Naive thymus-derived CD4-positive, alpha-beta T cell (primary cell): ENCODE data around the gene ADAMTS8. TPM values are rescaled to one million over a fixed set of nuclear protein-coding genes. Genes with fewer than 3 reads are reported as not detected.
A peak's percentile ranks its signal among the peaks of the same experiment; 100 is the strongest.

Experiments
- ATAC-seq: fragments of 150-1000 bp; cut with Tn5 transposase; 2 replicates; pipeline ENCODE4 v1.10.0; 2021; ENCODE audit warnings: mild to moderate bottlenecking, moderate library complexity
- CTCF ChIA-PET: fragments of 350-600 bp; sonication (Branson Sonifier 250); formaldehyde crosslinking; loops from one replicate; lab custom pipeline; 2021; ENCODE audit warnings: antibody characterized with exemption; lab: Charles Lee
- POLR2A ChIA-PET: fragments of 350-600 bp; sonication (Branson Sonifier 250); formaldehyde crosslinking; loops from one replicate; lab custom pipeline; 2021; ENCODE audit warnings: antibody characterized with exemption, inconsistent platforms; lab: Charles Lee
- DNase-seq, 9 donors: peaks; one replicate each; pipeline versions ENCODE4 v3.0.0 to v3.0.0-alpha.2; 2020 to 2022; ENCODE audit warnings: mixed read lengths in 1 of 9
- H3K27ac ChIP-seq: one replicate; pipeline ENCODE4 v1.7.0; 2013; ENCODE audit warnings: mild to moderate bottlenecking, low read depth, low read length, moderate library complexity
- H3K27me3 ChIP-seq, 2 donors: one replicate each; pipeline ENCODE4 v1.7.0; 2013; ENCODE audit warnings: low read length in 2 of 2, mild to moderate bottlenecking in 2 of 2, moderate library complexity in 2 of 2; ENCODE audit not compliant: control insufficient read depth in 2 of 2, insufficient read depth in 2 of 2
- H3K36me3 ChIP-seq, 3 experiments: 1 replicate in 2 of 3; 2 replicates in 1 of 3; pipeline ENCODE4 v1.7.0; 2013; ENCODE audit warnings: low read length in 3 of 3, mild to moderate bottlenecking in 3 of 3, moderate library complexity in 1 of 3; ENCODE audit not compliant: insufficient read depth in 3 of 3, control insufficient read depth in 2 of 3
- H3K4me1 ChIP-seq, 2 donors: one replicate each; pipeline ENCODE4 v1.7.0; 2013; ENCODE audit warnings: low read length in 2 of 2, mild to moderate bottlenecking in 2 of 2, moderate library complexity in 1 of 2; ENCODE audit not compliant: control insufficient read depth in 2 of 2, insufficient read depth in 2 of 2
- H3K4me3 ChIP-seq: 2 replicates; pipeline ENCODE4 v1.7.0; 2013; ENCODE audit warnings: mild to moderate bottlenecking, low read length
- H3K9me3 ChIP-seq, 3 experiments: 1 replicate in 2 of 3; 2 replicates in 1 of 3; pipeline ENCODE4 v1.7.0; 2013; ENCODE audit warnings: low read length in 3 of 3; ENCODE audit not compliant: control insufficient read depth in 2 of 3
- H3K27ac Mint-ChIP-seq, 9 donors: one replicate each; pipeline ENCODE4 v1.8.0; 2020 to 2022; ENCODE audit warnings: mixed read lengths in 9 of 9, mild to moderate bottlenecking in 8 of 9, moderate library complexity in 5 of 9, inconsistent platforms in 2 of 9
- H3K27me3 Mint-ChIP-seq, 5 donors: one replicate each; pipeline ENCODE4 v1.8.0; 2021 to 2022; ENCODE audit warnings: mixed read lengths in 5 of 5, mild to moderate bottlenecking in 1 of 5
- H3K36me3 Mint-ChIP-seq, 5 donors: one replicate each; pipeline ENCODE4 v1.8.0; 2020 to 2022; ENCODE audit warnings: mixed read lengths in 5 of 5, mild to moderate bottlenecking in 3 of 5, inconsistent platforms in 1 of 5
- H3K4me1 Mint-ChIP-seq, 7 donors: one replicate each; pipeline ENCODE4 v1.8.0; 2020 to 2022; ENCODE audit warnings: mixed read lengths in 7 of 7, mild to moderate bottlenecking in 3 of 7, inconsistent platforms in 1 of 7
- H3K4me3 Mint-ChIP-seq, 10 donors: one replicate each; pipeline ENCODE4 v1.8.0; 2020 to 2022; ENCODE audit warnings: mild to moderate bottlenecking in 10 of 10, mixed read lengths in 10 of 10, moderate library complexity in 6 of 10, inconsistent platforms in 2 of 10
- H3K9me3 Mint-ChIP-seq, 11 donors: one replicate each; pipeline ENCODE4 v1.8.0; 2020 to 2022; ENCODE audit warnings: mixed read lengths in 11 of 11, mild to moderate bottlenecking in 4 of 11, inconsistent platforms in 1 of 11, moderate library complexity in 1 of 11
- intact Hi-C, 2 donors: fragments of 100-400 bp; cut with micrococcal nuclease; formaldehyde crosslinking; loops; one replicate each; pipeline ENCODE4 v1.15.1; 2023
- polyA plus RNA-seq, 2 donors: library from polyadenylated mRNA; unstranded; fragments of 300-500 nt; fragmentation: Illumina TruSeq; gene quantifications; one replicate each; pipeline ENCODE4 v1.2.3, GENCODE V29; 2021
- total RNA-seq, 6 experiments: library from RNA in 5 of 6; stranded (reverse) in 5 of 6; gene quantifications; 1 replicate in 5 of 6; 2 replicates in 1 of 6; pipeline ENCODE4 v1.2.3 and lab custom pipeline; 2021 to 2026

ADAMTS8 gene
- total and polyA plus RNA-seq, 7 experiments from 2014 or later = not detected

DNA sequence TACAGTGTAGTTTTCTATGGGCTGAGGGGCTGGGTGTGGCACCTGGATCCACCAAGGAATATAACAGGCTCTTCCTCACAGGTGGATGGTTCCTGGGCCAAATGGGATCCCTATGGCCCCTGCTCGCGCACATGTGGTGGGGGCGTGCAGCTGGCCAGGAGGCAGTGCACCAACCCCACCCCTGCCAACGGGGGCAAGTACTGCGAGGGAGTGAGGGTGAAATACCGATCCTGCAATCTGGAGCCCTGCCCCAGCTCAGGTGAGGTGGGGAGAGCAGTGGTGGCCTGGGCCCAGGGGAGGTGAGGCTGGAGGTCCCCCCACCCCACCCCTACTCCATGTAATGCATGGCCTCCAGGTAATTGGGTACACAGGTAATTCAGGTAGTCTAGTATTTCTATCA is 40.8 kb upstream of the ADAMTS8 start:
- Mint-ChIP-seq H3K27ac (no peak overlapping the region), H3K9me3 (no peaks in the 10 kb centered on the region), H3K4me1 (no peaks in the 10 kb centered on the region), H3K36me3 (no peaks in the 10 kb centered on the region), H3K27me3 (no peaks in the 10 kb centered on the region), H3K4me3 (no peak overlapping the region)
- ATAC-seq (no peak), DNase-seq (peak in 1 of 9 donors; percentile 11)
- Histone ChIP-seq H3K27ac (no peak overlapping the region), H3K4me3 (no peak overlapping the region), H3K9me3 (no peaks in the 10 kb centered on the region), H3K27me3 (no peaks in the 10 kb centered on the region), H3K4me1 (no peaks in the 10 kb centered on the region), H3K36me3 (no peaks in the 10 kb centered on the region)
- ChIA-PET CTCF (no interaction called here), POLR2A (no interaction called here)
- intact Hi-C loops = no loop called here

DNA sequence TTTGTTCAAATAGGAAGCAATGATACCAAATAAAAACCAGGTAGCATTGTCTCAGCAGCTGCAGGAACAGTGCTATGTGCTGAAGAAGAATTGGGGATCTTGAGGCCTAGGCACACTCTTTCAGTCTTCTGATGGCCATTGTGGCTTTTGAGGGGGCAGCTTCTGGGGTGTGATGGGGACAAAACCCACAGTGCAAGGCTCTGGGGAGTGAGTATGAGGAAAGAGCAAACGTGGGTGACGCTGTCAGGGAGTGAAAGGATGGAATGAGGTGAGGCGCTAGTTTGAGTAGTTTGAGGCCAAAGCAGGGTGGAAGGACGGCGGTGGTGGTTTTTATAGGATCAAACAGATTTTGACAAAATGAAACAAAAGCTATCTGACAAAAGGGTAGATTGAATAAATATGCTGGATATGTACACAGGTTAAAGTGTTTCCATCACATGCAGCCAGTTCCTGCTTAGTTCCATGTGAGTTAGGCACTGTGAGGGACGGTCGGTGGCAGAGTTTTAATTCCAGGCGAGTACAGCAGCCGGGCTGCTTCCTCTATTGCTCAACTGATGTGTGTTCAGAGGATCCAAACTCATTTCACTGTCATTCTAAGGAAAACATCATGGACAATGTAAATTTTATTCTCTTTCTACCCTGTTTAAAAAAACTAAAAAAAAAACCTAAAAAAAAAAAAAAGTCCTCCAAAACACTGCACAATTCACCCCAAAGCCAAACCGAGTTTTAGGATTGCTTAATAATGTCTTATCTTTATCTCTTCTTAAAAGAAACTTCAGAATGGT is 38.9 kb upstream of the ADAMTS8 start:
- Mint-ChIP-seq H3K9me3 (no peaks in the 10 kb centered on the region), H3K27me3 (peaks cover 0 to 5% (median under 1%) of the 10 kb centered on the region in 5 donors), H3K4me1 (peaks cover 0 to 1% (median 0%) of the 10 kb centered on the region in 7 donors), H3K36me3 (no peaks in the 10 kb centered on the region), H3K27ac (no peak overlapping the region), H3K4me3 (no peak overlapping the region)
- ChIA-PET CTCF (no interaction called here), POLR2A (no interaction called here)
- no peak overlapping the region for H3K27ac ChIP-seq
- H3K4me3 ChIP-seq = no peak overlapping the region
- no peaks in the 10 kb centered on the region for H3K9me3 ChIP-seq
- no peaks in the 10 kb centered on the region for H3K4me1 ChIP-seq
- no peak for DNase-seq
- no peaks in the 10 kb centered on the region for H3K36me3 ChIP-seq
- ATAC-seq = no peak
- intact Hi-C loops = no loop called here
- no peaks in the 10 kb centered on the region for H3K27me3 ChIP-seq

DNA sequence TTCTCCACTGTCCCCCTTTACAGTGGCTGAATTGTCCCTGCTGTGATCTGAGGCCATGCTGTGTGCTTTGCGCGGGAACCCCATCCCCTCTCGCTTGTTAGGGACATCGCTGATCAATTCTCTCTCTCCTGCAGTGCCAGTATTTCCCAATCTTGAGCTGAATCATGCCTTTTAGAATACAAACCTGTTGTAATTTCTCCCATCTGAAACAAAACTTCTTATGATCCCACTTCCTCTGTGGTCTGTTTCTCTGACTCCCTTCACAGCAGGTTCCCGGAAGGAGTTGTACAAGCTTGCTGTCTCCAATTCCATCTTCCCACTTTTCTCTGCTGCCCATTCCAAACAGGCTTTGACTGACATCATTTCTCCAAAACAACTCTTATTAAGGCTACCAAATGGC is 36.9 kb upstream of the ADAMTS8 start:
- Histone ChIP-seq H3K36me3 (no peaks in the 10 kb centered on the region), H3K4me1 (no peaks in the 10 kb centered on the region), H3K27ac (no peak overlapping the region), H3K27me3 (no peaks in the 10 kb centered on the region), H3K4me3 (no peak overlapping the region), H3K9me3 (no peaks in the 10 kb centered on the region)
- ATAC-seq = no peak
- Mint-ChIP-seq H3K4me3 (no peak overlapping the region), H3K36me3 (no peaks in the 10 kb centered on the region), H3K9me3 (no peaks in the 10 kb centered on the region), H3K27ac (no peak overlapping the region), H3K27me3 (peaks cover 0 to 19% (median 3%) of the 10 kb centered on the region in 5 donors), H3K4me1 (peaks cover 0 to 1% (median 0%) of the 10 kb centered on the region in 7 donors)
- ChIA-PET CTCF (no interaction called here), POLR2A (no interaction called here)
- intact Hi-C loops = no loop called here
- DNase-seq = no peak

DNA sequence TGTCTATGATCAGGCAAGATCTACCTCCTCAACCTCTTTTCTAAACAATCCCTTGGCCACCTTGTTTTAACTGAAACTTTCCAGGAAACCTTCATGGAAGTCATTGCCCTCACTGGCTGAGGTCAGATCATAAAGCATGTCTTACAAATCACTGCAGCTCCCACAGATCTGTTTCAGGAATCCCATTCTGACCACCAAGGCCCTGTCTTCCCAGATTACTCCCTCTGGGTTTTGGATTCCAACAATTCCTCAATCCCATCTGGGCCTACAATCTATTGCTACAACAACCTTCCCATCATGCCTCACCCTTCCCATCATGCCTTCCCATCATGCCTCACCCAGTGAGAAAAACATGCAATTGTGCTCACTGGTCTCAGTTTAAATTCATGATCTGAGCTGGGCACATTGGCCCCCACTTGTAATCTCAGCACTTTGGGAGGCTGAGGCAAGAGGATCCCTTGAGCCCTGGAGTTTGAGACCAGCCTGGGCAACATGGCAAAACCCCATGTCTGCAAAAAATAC is 35.9 kb upstream of the ADAMTS8 start:
- Mint-ChIP-seq H3K36me3 (no peaks in the 10 kb centered on the region), H3K27ac (no peak overlapping the region), H3K4me3 (no peak overlapping the region), H3K27me3 (peaks cover 0 to 24% (median 3%) of the 10 kb centered on the region in 5 donors), H3K9me3 (no peaks in the 10 kb centered on the region), H3K4me1 (peaks cover 0 to 1% (median 0%) of the 10 kb centered on the region in 7 donors)
- ChIA-PET CTCF (no interaction called here), POLR2A (no interaction called here)
- H3K9me3 ChIP-seq = no peaks in the 10 kb centered on the region
- no peak overlapping the region for H3K4me3 ChIP-seq
- no peaks in the 10 kb centered on the region for H3K36me3 ChIP-seq
- intact Hi-C loops = no loop called here
- no peak for ATAC-seq
- H3K27ac ChIP-seq = no peak overlapping the region
- DNase-seq = no peak
- H3K4me1 ChIP-seq = no peaks in the 10 kb centered on the region
- no peaks in the 10 kb centered on the region for H3K27me3 ChIP-seq

DNA sequence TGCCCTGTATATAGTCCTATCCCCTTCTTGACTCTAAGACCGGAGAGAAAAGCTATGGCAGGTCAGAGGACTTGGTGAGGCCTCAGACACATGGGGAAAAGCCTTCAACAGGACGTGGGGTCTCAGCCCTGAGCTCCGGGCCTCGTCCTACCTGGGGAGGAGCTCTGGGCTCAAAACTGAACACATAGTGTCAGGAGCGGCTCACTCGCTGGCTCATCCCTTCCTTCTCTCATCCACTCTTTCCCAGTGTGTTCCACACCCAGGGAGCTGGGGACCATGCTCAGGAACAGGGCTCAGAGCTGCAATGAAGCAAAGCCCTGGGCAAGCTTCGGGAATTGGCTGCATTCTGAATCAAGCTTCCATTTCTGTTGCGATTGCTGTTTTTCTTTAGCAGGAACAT is 34.5 kb upstream of the ADAMTS8 start:
- H3K4me1 ChIP-seq = no peaks in the 10 kb centered on the region
- H3K4me3 ChIP-seq = no peak overlapping the region
- Mint-ChIP-seq H3K27me3 (peaks cover 0 to 28% (median 3%) of the 10 kb centered on the region in 5 donors), H3K36me3 (no peaks in the 10 kb centered on the region), H3K4me1 (peaks cover 0 to 1% (median 0%) of the 10 kb centered on the region in 7 donors), H3K9me3 (no peaks in the 10 kb centered on the region), H3K4me3 (no peak overlapping the region), H3K27ac (no peak overlapping the region)
- ATAC-seq (no peak), DNase-seq (no peak)
- intact Hi-C loops = no loop called here
- H3K27me3 ChIP-seq = no peaks in the 10 kb centered on the region
- H3K27ac ChIP-seq = no peak overlapping the region
- H3K36me3 ChIP-seq = no peaks in the 10 kb centered on the region
- ChIA-PET POLR2A (no interaction called here), CTCF (no interaction called here)
- H3K9me3 ChIP-seq = no peaks in the 10 kb centered on the region

DNA sequence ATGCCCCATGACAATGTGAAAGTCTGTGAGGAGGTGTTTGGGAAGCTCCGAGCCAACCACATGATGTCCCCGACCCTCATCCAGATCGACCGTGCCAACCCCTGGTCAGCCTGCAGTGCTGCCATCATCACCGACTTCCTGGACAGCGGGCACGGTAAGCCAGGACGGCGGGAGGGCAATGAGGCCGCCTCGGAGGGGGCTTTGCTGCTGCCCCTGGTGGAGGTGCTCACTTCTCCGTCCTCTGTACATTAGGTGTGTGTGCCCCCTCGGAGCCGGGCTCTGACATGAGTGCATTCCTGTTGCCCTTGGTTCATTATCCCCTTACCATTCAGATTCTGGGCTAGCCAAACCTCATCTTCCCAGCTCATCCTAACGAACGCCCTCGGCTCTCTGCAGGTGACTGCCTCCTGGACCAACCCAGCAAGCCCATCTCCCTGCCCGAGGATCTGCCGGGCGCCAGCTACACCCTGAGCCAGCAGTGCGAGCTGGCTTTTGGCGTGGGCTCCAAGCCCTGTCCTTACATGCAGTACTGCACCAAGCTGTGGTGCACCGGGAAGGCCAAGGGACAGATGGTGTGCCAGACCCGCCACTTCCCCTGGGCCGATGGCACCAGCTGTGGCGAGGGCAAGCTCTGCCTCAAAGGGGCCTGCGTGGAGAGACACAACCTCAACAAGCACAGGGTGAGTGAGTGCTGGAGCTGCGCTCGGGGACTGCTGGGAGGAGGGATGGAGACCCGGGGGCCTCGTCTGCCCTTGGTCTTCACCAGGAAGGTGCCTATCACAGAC is 33.9 kb upstream of the ADAMTS8 start:
- POLR2A ChIA-PET = no interaction called here
- Mint-ChIP-seq H3K9me3 (no peaks in the 10 kb centered on the region), H3K4me3 (no peak overlapping the region), H3K27me3 (peaks cover 0 to 28% (median 3%) of the 10 kb centered on the region in 5 donors), H3K27ac (no peak overlapping the region), H3K36me3 (no peaks in the 10 kb centered on the region), H3K4me1 (peaks cover 0 to 1% (median 0%) of the 10 kb centered on the region in 7 donors)
- intact Hi-C loops = no loop called here
- CTCF ChIA-PET = no interaction called here
- H3K4me1 ChIP-seq = no peaks in the 10 kb centered on the region
- H3K4me3 ChIP-seq = no peak overlapping the region
- H3K27me3 ChIP-seq = no peaks in the 10 kb centered on the region
- H3K9me3 ChIP-seq = no peaks in the 10 kb centered on the region
- H3K36me3 ChIP-seq = no peaks in the 10 kb centered on the region
- ATAC-seq = no peak
- DNase-seq = no peak
- no peak overlapping the region for H3K27ac ChIP-seq
